ENCODE measurements around the gene RALB.

Gene RALB

GRCh38 chr2:120252225-120253020, at the start of gene RALB:
Gene RALB (plus strand): TSS chr2:120252852. CDS start chr2:120278665, 25,813 bp downstream.
- DNase-seq (ENCODE audit: low read depth in 3 of 3, low spot score in 1 of 3), result peak; percentile 93 to 97 (median 93)

DNA sequence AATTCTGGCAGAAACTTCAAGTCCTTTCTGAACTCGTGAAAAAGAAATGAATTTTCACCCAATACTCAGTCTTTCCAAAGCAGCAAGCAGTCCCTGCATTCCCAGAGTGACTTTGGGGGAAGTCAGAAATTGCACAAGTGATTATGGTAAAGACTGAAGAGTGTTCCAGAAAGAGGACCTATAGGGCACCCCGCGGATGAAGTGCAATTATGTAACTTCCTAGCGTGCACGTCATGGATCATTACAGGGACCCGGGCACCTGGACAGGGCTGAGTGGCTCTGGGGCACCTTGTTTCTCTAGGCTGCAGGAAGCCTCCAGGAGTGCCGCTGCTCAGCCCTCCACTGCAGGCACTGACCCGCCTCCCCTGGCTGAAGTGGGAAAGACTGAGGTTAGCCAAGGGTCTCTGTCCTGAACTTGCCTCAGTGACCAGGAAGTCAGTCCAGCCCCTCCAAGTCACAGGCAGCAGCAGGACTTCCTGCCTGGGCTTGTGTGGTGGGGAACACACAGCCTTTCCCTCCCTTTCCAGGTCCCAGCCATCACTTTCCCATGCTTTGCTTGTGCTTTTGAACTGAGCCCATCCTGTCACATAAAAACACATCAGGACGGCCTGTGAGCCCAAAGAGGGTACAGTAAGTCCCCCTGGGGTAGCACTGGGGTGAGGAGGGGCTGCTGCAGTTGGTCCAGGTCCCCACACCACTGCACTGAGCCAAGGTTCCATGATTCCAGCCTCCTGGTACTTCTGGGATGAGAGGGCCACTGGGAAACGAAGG, 49.2 kb upstream of the RALB start:
- no peak for DNase-seq (ENCODE audit: low read depth in 3 of 3, low spot score in 1 of 3)

DNA sequence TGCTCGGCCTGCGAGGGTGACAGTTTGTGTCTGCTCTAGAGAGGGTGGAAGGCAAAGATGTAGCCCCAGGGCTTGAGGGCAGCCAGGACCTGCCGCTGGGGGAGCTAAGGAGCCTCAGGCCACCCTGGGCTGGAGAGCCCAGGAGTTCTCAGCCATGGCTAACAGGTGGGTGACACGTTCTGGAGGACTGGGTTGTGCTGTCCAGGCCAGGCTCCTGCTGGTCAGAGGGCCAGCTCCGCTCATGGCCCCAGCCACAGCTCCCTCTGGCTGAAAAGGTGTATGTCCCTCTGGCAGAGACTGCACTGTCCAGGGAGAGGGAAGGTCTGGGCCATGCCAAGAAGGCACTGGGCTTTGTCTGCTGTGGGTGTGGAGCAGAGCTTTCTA, 48.6 kb upstream of the RALB start:
- DNase-seq (ENCODE audit: low read depth in 3 of 3, low spot score in 1 of 3), result no peak

DNA sequence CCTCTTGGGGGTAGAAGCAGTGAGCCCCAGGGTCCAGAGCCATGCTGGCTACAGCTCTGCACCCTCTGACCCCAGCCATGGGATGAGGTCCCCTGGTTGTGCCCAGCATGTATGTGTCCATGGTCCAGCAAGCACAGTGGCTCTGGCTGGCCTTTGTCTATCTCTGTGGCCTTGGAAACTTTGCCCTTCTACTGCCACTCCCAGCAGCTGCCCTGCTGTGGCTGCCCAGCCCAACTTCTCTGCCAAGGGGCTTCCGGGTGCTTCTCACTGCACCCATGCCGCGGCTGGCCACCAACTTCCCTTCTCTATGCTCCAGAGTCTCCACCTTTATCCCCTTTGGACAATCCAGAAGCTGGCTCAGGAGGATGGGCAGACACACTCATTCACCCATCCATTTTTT, 48.2 kb upstream of the RALB start:
- no peak for DNase-seq (ENCODE audit: low read depth in 3 of 3, low spot score in 1 of 3)

DNA sequence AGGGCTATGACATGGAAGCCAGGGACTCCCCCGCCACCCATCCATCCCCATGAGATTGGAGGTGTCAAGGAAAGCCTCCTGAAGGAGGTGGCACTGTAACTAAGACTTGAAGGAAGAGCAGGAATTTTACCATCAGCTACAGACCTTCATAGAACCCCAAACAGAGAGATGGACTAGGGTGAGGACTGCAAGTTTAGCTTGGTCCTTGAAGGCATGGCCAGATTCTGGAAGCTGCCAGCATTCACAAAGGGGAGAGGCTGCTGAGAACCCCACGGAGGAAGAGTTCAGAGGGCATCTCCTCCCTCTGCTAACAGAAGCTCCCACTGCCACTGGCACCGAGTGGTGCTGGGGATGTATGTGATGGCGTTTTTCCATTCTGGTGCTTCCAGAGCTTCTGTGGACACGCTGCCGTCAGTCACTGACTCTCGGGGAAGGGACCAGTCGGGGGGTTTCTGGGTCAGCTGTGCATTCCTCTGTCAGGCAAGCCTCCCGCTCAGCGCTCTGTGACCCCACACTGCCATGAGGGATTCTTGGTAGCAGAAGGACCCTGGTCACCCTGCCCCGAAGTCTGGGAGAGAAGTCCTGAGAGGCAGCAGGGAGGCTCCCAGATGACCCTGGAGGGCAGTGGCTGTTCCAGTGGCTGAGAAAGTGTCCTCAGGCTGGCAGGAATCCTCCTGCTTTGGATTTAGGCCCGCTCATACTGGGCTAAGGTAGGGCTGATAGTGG, 47.5 kb upstream of the RALB start:
- no peak for DNase-seq (ENCODE audit: low read depth in 3 of 3, low spot score in 1 of 3)

- no peak for DNase-seq (ENCODE audit: low read depth in 3 of 3, low spot score in 1 of 3)
These were observed 46.5 kb upstream of the RALB start for GRCh38 chr2:120206022-120206581.

- no peak for DNase-seq (ENCODE audit: low read depth in 3 of 3, low spot score in 1 of 3)
These were observed 44.0 kb upstream of the RALB start for GRCh38 chr2:120208381-120209353.

- DNase-seq (ENCODE audit: low read depth in 3 of 3, low spot score in 1 of 3), result no peak
These were observed 43.0 kb upstream of the RALB start for GRCh38 chr2:120209427-120210269.

DNA sequence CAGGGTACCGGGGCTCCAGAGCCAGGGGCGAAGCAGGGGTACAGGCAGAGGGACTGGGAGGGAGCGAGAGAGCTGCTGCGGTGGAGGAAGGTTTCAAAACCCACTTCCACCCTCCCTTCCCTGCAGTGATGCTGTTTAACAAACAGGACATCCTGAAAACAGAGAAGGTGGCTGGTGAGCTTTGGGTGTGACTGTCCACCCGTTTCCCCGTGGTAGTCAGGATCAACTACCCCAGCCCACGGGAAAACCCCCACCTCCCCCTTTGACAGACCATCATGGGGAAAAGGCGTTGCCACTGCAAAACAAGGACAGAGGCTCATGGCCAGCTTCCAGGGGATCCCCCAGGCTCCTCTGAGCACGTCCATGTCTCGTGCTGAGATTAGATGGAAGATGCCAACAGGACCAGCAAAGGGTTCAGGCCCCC, 42.4 kb upstream of the RALB start:
- no peak for DNase-seq (ENCODE audit: low read depth in 3 of 3, low spot score in 1 of 3)

DNA sequence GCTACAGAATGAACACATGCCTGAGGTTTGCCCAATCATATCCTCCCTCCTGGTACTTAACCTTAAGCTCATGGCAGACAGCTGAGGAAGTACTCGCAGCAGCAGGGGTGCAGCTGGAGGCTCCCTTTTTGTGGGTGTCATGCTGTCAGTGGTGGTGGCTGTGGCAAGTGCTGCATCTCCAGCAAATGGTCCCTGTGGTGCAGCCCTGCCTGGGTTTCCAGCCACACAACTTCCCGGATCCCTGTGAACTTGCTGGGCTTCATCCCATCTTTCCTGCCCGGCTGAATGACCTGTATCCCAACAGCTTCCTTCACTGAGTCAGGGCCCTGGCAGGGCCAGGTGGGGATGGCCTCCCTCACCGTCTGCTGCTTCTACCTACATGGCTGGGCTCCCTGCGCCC, 34.5 kb upstream of the RALB start:
- no peak for DNase-seq (ENCODE audit: low read depth in 3 of 3, low spot score in 1 of 3)

DNA sequence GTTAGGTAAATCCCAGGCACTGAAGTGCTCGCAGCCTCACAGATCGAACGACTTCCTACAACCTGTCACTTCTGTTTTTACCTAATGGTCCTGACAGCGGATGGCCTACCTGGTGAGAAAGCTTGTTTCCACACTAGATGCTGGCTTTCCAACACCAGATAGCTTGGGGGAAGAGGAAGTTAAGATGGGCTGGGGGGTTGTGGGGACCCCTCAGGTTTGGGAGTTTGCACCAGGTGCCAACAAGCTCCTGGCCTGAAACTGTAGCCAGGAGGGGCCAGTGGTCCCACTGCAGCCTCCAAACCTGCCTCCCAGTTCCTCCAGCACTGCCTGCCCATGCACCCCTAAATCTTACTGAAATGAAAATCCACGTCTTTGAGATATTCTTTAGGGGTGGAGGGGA, 33.4 kb upstream of the RALB start:
- no peak for DNase-seq (ENCODE audit: low read depth in 3 of 3, low spot score in 1 of 3)

DNA sequence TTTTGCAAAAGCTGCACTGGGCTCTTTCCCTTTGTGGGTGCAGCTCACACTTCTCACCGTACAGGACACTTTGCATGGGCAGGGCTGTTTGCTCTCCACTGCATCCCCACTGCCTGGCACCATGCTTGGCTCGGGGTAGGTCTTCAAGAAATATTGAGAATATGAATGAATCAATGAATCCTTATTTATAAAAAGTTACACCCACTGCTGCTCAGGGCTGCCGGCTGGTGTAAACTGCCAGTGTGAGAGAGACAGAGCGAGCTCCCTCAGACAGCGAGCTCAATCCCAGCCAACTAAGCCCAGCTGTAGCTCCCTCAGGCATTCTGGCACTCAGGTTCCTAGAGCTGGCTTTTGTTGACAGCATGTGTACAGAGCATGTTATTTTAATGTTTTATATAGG, 32.9 kb upstream of the RALB start:
- DNase-seq (ENCODE audit: low read depth in 3 of 3, low spot score in 1 of 3), result no peak

- no peak for DNase-seq (ENCODE audit: low read depth in 3 of 3, low spot score in 1 of 3)
These were observed 31.9 kb upstream of the RALB start for GRCh38 chr2:120220756-120221155.

DNA sequence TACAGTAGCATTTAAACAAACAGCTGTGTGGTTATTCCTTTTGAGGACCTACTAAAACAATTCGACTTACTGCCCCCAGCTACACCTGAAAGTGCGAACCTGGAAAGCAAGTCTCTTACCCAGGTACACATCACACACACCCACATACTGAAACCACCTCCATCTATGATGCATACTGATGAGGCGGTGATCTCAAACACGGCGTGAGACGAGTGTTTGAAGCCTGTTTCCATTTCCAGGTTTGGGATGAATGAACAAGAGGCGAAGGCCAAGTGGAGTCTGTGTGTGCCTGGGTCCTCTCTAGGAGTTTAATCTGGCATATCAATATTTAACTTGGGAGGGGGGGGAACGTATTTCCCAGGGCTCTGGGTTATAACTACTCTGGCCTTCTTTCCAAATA, 31.0 kb upstream of the RALB start:
- DNase-seq (ENCODE audit: low read depth in 3 of 3, low spot score in 1 of 3), result no peak

DNA sequence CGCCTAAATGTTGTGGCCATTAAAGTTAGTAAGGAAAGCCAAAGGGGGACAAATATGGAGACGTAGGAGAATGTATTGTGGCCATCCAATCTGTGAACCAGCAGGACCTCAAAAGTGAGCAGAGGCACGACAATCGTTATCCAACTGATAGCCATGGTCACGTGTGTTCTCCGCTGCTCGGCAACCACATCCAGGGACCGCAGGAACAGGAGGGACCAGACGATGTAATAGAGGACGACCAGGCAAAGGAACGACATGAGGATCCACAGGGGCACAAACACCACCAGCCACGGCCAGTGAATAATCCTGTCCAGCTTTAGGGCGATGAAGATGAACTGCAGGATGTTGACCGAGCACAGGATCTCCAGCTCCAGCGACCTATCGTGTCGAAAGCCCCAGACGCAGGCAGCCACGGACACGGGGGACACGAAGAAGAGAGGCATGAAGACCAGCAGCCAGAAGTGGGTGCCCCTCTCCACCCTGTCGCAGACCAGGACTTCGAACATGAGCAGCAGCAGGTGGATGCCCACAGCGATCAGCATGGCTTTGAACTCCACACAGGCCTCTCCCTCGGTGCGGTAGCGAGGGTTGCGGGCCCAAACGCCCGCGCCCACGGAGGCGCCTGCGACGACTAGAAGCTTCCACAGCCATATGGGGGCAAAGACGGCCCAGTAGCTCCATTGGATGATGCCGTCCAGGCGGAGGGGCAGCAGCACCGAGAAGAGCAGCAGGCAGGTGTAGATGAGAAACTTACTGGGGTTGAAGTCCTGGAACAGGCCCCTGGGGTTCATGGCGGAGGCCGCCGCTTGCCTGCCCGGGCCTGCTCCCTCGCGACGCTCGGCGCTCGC, 30.2 kb upstream of the RALB start:
- DNase-seq (ENCODE audit: low read depth in 3 of 3, low spot score in 1 of 3), result no peak

GRCh38 chr2:120223034-120223912, 29.4 kb upstream of the RALB start, which contains the start of gene TMEM185B:
Gene TMEM185B (minus strand): TSS chr2:120223400. CDS start chr2:120222976, 424 bp downstream.
- peak; percentile 68 to 92 (median 78) for DNase-seq (ENCODE audit: low read depth in 3 of 3, low spot score in 1 of 3)

GRCh38 chr2:120224256-120224655, 28.4 kb upstream of the RALB start:
- no peak for DNase-seq (ENCODE audit: low read depth in 3 of 3, low spot score in 1 of 3)
